Progenitor cell of endocrine pancreas (in vitro differentiated cells): ENCODE results near the gene ATL1. TPM values are rescaled to one million over a fixed set of nuclear protein-coding genes. Genes with fewer than 3 reads are reported as not detected.

Source experiments
- DNase-seq: peaks from one replicate; pipeline ENCODE4 v3.0.0; 2021; ENCODE audit warnings: low spot score; ENCODE audit not compliant: unreplicated experiment
- H3K27ac Mint-ChIP-seq: 2 replicates; pipeline ENCODE4 v1.8.0; 2021; ENCODE audit warnings: mild to moderate bottlenecking, moderate library complexity, mixed read lengths
- H3K27me3 Mint-ChIP-seq: 2 replicates; pipeline ENCODE4 v1.8.0; 2021; ENCODE audit warnings: mixed read lengths
- H3K36me3 Mint-ChIP-seq: 2 replicates; pipeline ENCODE4 v1.8.0; 2022; ENCODE audit warnings: mixed read lengths; ENCODE audit not compliant: insufficient read depth
- H3K4me1 Mint-ChIP-seq: 2 replicates; pipeline ENCODE4 v1.8.0; 2021; ENCODE audit warnings: low read depth, mixed read lengths
- H3K4me3 Mint-ChIP-seq: 2 replicates; pipeline ENCODE4 v1.8.0; 2021; ENCODE audit warnings: low read depth, mild to moderate bottlenecking, moderate library complexity, mixed read lengths
- H3K9me3 Mint-ChIP-seq: 2 replicates; pipeline ENCODE4 v1.8.0; 2021; ENCODE audit warnings: low read depth, mixed read lengths
- total RNA-seq: library from RNA; stranded (reverse); gene quantifications from 2 replicates; pipeline ENCODE4 v1.2.1, GENCODE V29; 2021
- TF ChIP-seq, protein P1 (sequence below): fragments of 200-600 bp; sonication (generic); IDR thresholded peaks from one replicate; pipeline ENCODE4 v1.5.0; 2021; ENCODE audit warnings: antibody characterized with exemption, mild to moderate bottlenecking; ENCODE audit not compliant: unreplicated experiment

The ATL1 gene
- total RNA-seq, 1 donor from 2014 or later = 6.8 TPM

DNA sequence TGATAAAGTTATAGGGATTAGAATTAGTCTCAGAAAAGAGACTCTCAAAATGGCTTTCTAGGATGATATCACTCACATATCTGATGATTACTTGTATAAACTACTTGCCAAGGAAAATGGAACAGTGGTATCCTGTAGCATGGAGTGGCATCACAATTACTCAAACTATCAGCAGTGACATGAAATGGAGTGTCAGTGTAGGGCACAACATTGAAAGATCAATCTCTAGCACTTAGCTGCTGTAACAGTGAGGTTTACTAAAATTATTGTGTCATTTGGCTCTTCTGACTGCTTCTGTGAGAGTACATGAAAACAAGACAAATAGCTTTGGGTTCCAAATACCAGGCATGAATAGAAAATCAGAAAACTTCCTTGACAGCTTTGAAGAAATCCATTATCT lies 20.9 kb upstream of the ATL1 start:
- Mint-ChIP-seq H3K4me1 (no peaks in the 10 kb centered on the region), H3K4me3 (no peak overlapping the region), H3K9me3 (peaks cover 14% of the 10 kb centered on the region), H3K27me3 (no peaks in the 10 kb centered on the region), H3K27ac (no peak overlapping the region), H3K36me3 (peaks cover 5% of the 10 kb centered on the region)
- TF ChIP-seq, protein P1, sequence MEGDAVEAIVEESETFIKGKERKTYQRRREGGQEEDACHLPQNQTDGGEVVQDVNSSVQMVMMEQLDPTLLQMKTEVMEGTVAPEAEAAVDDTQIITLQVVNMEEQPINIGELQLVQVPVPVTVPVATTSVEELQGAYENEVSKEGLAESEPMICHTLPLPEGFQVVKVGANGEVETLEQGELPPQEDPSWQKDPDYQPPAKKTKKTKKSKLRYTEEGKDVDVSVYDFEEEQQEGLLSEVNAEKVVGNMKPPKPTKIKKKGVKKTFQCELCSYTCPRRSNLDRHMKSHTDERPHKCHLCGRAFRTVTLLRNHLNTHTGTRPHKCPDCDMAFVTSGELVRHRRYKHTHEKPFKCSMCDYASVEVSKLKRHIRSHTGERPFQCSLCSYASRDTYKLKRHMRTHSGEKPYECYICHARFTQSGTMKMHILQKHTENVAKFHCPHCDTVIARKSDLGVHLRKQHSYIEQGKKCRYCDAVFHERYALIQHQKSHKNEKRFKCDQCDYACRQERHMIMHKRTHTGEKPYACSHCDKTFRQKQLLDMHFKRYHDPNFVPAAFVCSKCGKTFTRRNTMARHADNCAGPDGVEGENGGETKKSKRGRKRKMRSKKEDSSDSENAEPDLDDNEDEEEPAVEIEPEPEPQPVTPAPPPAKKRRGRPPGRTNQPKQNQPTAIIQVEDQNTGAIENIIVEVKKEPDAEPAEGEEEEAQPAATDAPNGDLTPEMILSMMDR = no peak
- DNase-seq = no peak

DNA sequence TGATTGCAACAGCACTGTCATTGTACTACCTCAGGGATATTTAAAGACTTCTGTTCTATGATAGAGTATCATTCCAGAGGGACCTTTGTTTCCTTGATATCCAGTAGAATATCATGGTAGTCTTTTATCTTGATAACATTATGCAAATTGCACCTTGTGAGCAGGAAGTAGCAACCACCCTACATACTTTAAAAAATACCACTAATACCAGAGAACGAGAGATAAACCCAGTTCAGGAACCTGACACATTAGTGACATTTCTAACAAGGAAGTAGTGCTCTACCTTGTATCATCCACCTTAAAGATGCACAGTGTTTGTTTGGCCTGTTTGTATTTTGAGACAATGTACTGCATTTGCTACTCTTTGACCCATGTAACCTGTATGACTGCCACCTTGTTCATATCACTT lies 18.8 kb upstream of the ATL1 start:
- TF ChIP-seq, protein P1 = no peak

GRCh38 chr14:50542941-50543418 lies 17.0 kb upstream of the ATL1 start:
- Mint-ChIP-seq H3K4me3 (no peak overlapping the region), H3K4me1 (no peaks in the 10 kb centered on the region), H3K9me3 (peaks cover 4% of the 10 kb centered on the region), H3K27me3 (peaks cover 5% of the 10 kb centered on the region), H3K36me3 (peaks cover 2% of the 10 kb centered on the region), H3K27ac (no peak overlapping the region)
- no peak for DNase-seq
- TF ChIP-seq, protein P1 = peak; percentile 69

More for the DNA sequence above, 18.8 kb upstream of the ATL1 start:
- Mint-ChIP-seq H3K27ac (no peak overlapping the region), H3K4me3 (no peak overlapping the region), H3K9me3 (peaks cover 14% of the 10 kb centered on the region), H3K27me3 (peaks cover 5% of the 10 kb centered on the region), H3K4me1 (no peaks in the 10 kb centered on the region), H3K36me3 (peaks cover 5% of the 10 kb centered on the region)
- DNase-seq = no peak

GRCh38 chr14:50544911-50545310 lies 15.0 kb upstream of the ATL1 start:
- H3K9me3 Mint-ChIP-seq = no peaks in the 10 kb centered on the region
- H3K4me1 Mint-ChIP-seq = no peaks in the 10 kb centered on the region
- no peak overlapping the region for H3K27ac Mint-ChIP-seq
- no peak for DNase-seq
- peaks cover 5% of the 10 kb centered on the region for H3K27me3 Mint-ChIP-seq
- no peak overlapping the region for H3K4me3 Mint-ChIP-seq
- H3K36me3 Mint-ChIP-seq = no peaks in the 10 kb centered on the region
- TF ChIP-seq, protein P1 = no peak

- TF ChIP-seq, protein P1 = no peak
- H3K27ac Mint-ChIP-seq = no peak overlapping the region
- H3K4me3 Mint-ChIP-seq = no peak overlapping the region
- no peaks in the 10 kb centered on the region for H3K9me3 Mint-ChIP-seq
- H3K36me3 Mint-ChIP-seq = no peaks in the 10 kb centered on the region
- no peak for DNase-seq
- H3K27me3 Mint-ChIP-seq = peaks cover 5% of the 10 kb centered on the region
- H3K4me1 Mint-ChIP-seq = no peaks in the 10 kb centered on the region
Observed at GRCh38 chr14:50545618-50546017, 14.3 kb upstream of the ATL1 start.
